Measurements from ENCODE around the gene TNFSF11. TPM values are rescaled to one million over a fixed set of nuclear protein-coding genes. Genes with fewer than 3 reads are reported as not detected.

Gene TNFSF11
- polyA plus RNA-seq, 3 donors: not detected

- no peaks in the 10 kb centered on the region for H3K9me3 ChIP-seq (replicated peaks in 1 of 2; ENCODE audit: control insufficient read depth in 1 of 2, insufficient read depth in 1 of 2, low read length in 2 of 2)
- no peak overlapping the region for H3K27ac ChIP-seq (ENCODE audit: low read depth in 1 of 2, low read length in 2 of 2)
- Mint-ChIP-seq H3K4me1 (peaks cover 6% of the 10 kb centered on the region), H3K27me3 (ENCODE audit: low read depth in 3 of 3) (peaks cover 4 to 16% (median 12%) of the 10 kb centered on the region in 3 donors), H3K9me3 (no peaks in the 10 kb centered on the region), H3K27ac (no peak overlapping the region), H3K36me3 (no peaks in the 10 kb centered on the region), H3K4me3 (no peak overlapping the region)
- no peak overlapping the region for H3K4me2 ChIP-seq (replicated peaks; ENCODE audit: extremely low read depth, low read length, poor library complexity, severe bottlenecking)
- H3K9ac ChIP-seq (ENCODE audit: insufficient read depth, low read length, poor library complexity, severe bottlenecking): no peak overlapping the region
- no peak overlapping the region for H2AFZ ChIP-seq (ENCODE audit: insufficient read depth, low read depth, low read length, poor library complexity, severe bottlenecking)
- peaks cover 0 to 3% of the 10 kb centered on the region in 2 donors for H3K27me3 ChIP-seq (ENCODE audit: control insufficient read depth in 2 of 2, insufficient read depth in 2 of 2, low read length in 2 of 2)
- no peaks in the 10 kb centered on the region for H3K79me2 ChIP-seq (ENCODE audit: insufficient read depth, low read length)
- no peak for TF ChIP-seq CTCF (IDR thresholded peaks at IDR 0.05)
- H4K20me1 ChIP-seq (ENCODE audit: insufficient read depth, low read length): no peaks in the 10 kb centered on the region
- H3K4me3 ChIP-seq (replicated peaks in 1 of 3; ENCODE audit: low read depth in 2 of 3, low read length in 3 of 3): no peak overlapping the region
- no peaks in the 10 kb centered on the region for H3K36me3 ChIP-seq (replicated peaks in 1 of 2; ENCODE audit: control insufficient read depth in 1 of 2, insufficient read depth in 2 of 2, low read length in 2 of 2)
- WGBS (ENCODE audit: insufficient coverage): 80% methylated on average over 1 of the region's 8 CpGs
- intact Hi-C loops (cut with micrococcal nuclease): loop anchor here (5.0 to 10.0 kb wide), 2 partner anchors 1212 to 1214 kb away; no protein-coding TSS in a partner anchor
- H3K4me1 ChIP-seq (ENCODE audit: control insufficient read depth in 1 of 2, insufficient read depth in 2 of 2, low read length in 2 of 2): no peaks in the 10 kb centered on the region
- no peak for DNase-seq
These were observed 19.3 kb downstream of the TNFSF11 start for GRCh38 chr13:42592915-42593900.

- H3K27me3 Mint-ChIP-seq (ENCODE audit: low read depth in 3 of 3): peaks cover 2 to 11% (median 4%) of the 10 kb centered on the region in 3 donors
- Histone ChIP-seq H3K36me3 (replicated peaks in 1 of 2; ENCODE audit: control insufficient read depth in 1 of 2, insufficient read depth in 2 of 2, low read length in 2 of 2) (no peaks in the 10 kb centered on the region), H3K4me3 (replicated peaks in 1 of 3; ENCODE audit: low read depth in 2 of 3, low read length in 3 of 3) (no peak overlapping the region), H3K9ac (ENCODE audit: insufficient read depth, low read length, poor library complexity, severe bottlenecking) (no peak overlapping the region), H3K9me3 (replicated peaks in 1 of 2; ENCODE audit: control insufficient read depth in 1 of 2, insufficient read depth in 1 of 2, low read length in 2 of 2) (no peaks in the 10 kb centered on the region), H3K27ac (ENCODE audit: low read depth in 1 of 2, low read length in 2 of 2) (no peak overlapping the region), H2AFZ (ENCODE audit: insufficient read depth, low read depth, low read length, poor library complexity, severe bottlenecking) (no peak overlapping the region), H3K4me2 (replicated peaks; ENCODE audit: extremely low read depth, low read length, poor library complexity, severe bottlenecking) (no peak overlapping the region), H3K27me3 (ENCODE audit: control insufficient read depth in 2 of 2, insufficient read depth in 2 of 2, low read length in 2 of 2) (no peaks in the 10 kb centered on the region), H3K79me2 (ENCODE audit: insufficient read depth, low read length) (no peaks in the 10 kb centered on the region), H4K20me1 (ENCODE audit: insufficient read depth, low read length) (no peaks in the 10 kb centered on the region), H3K4me1 (ENCODE audit: control insufficient read depth in 1 of 2, insufficient read depth in 2 of 2, low read length in 2 of 2) (no peaks in the 10 kb centered on the region)
- H3K4me3 Mint-ChIP-seq: no peak overlapping the region
- WGBS (ENCODE audit: insufficient coverage): no CpG with 5 or more reads among the region's 7 CpGs
- TF ChIP-seq CTCF (IDR thresholded peaks at IDR 0.05): peak; percentile 90
- peaks cover 6% of the 10 kb centered on the region for H3K4me1 Mint-ChIP-seq
- peak; percentile 23 to 53 (median 46) for DNase-seq
- H3K9me3 Mint-ChIP-seq: no peaks in the 10 kb centered on the region
- H3K36me3 Mint-ChIP-seq: no peaks in the 10 kb centered on the region
- intact Hi-C loops (cut with micrococcal nuclease): loop anchor here (5.0 to 10.0 kb wide), 2 partner anchors 1210 to 1213 kb away; no protein-coding TSS in a partner anchor
- H3K27ac Mint-ChIP-seq: no peak overlapping the region
These were observed 20.7 kb downstream of the TNFSF11 start for GRCh38 chr13:42594481-42595252.
